Endothelial cell of umbilical vein (primary cell): ENCODE measurements around the gene EHD1. TPM values are rescaled to one million over a fixed set of nuclear protein-coding genes. Genes with fewer than 3 reads are reported as not detected.

ENCODE experiments used
- BruUV-seq: library from RNA; stranded (reverse); fragments of 400-500 nt; replicated peaks from 2 replicates; lab custom pipeline; 2021; lab: Mats Ljungman, UMichigan
- CTCF ChIA-PET: fragments of 300-600, 350-600 bp; sonication (Branson Sonifier 250); formaldehyde crosslinking; loops from one replicate; lab custom pipeline; 2021; ENCODE audit warnings: antibody characterized with exemption, inconsistent platforms; lab: Charles Lee
- POLR2A ChIA-PET: fragments of 300-600, 350-600 bp; sonication (Branson Sonifier 250); formaldehyde crosslinking; loops from one replicate; lab custom pipeline; 2021; ENCODE audit warnings: antibody characterized with exemption, inconsistent platforms; lab: Charles Lee
- DNase-seq: peaks from one replicate; pipeline ENCODE4 v3.0.0-alpha.2; 2011; ENCODE audit warnings: low read depth, low spot score
- FAIRE-seq: peaks from 2 replicates; lab custom pipeline; 2011; peaks lifted over from hg19 to GRCh38; lab: Jason Lieb, UNC
- H2AFZ ChIP-seq: 2 replicates; pipeline ENCODE4 v1.6.0; 2012; ENCODE audit warnings: low read depth, low read length, control low read depth, inconsistent platforms
- H3K27ac ChIP-seq: 2 replicates; pipeline ENCODE4 v1.5.1; 2011; ENCODE audit warnings: low read depth, mild to moderate bottlenecking, control low read depth, low read length, moderate library complexity; ENCODE audit not compliant: insufficient read depth
- H3K27me3 ChIP-seq, 2 experiments: 2 replicates each; pipeline versions ENCODE4 v1.6.0 to v1.6.1; 2011; ENCODE audit warnings: low read length in 2 of 2, mixed read lengths in 1 of 2; ENCODE audit not compliant: control insufficient read depth in 2 of 2, insufficient read depth in 2 of 2
- H3K36me3 ChIP-seq, 2 experiments: 2 replicates in 1 of 2; 3 replicates in 1 of 2; pipeline ENCODE4 v1.5.1; 2011; ENCODE audit warnings: low read length in 2 of 2, mild to moderate bottlenecking in 1 of 2, moderate library complexity in 1 of 2; ENCODE audit not compliant: control insufficient read depth in 2 of 2, insufficient read depth in 2 of 2; ENCODE audit errors: extremely low read depth in 1 of 2
- H3K4me1 ChIP-seq: 3 replicates; pipeline ENCODE4 v1.5.1; 2011; ENCODE audit warnings: mild to moderate bottlenecking, low read length; ENCODE audit not compliant: control insufficient read depth, insufficient read depth; ENCODE audit errors: extremely low read depth
- H3K4me2 ChIP-seq: 2 replicates; pipeline ENCODE4 v1.6.1; 2011; ENCODE audit warnings: low read length, control low read depth, mixed read lengths; ENCODE audit not compliant: insufficient read depth
- H3K4me3 ChIP-seq, 3 experiments: fragments of 200-600 bp in 1 of 3; sonication (generic), shearing (Covaris generic) in 1 of 3; replicated peaks in 1 of 3; 2 replicates each; pipeline ENCODE4 v1.5.1; 2011 to 2016; ENCODE audit warnings: control low read depth in 3 of 3, low read length in 3 of 3, mild to moderate bottlenecking in 2 of 3, inconsistent platforms in 1 of 3, low read depth in 1 of 3, moderate library complexity in 1 of 3; ENCODE audit not compliant: insufficient read depth in 1 of 3
- H3K79me2 ChIP-seq: 2 replicates; pipeline ENCODE4 v1.6.0; 2012; ENCODE audit warnings: low read length, inconsistent platforms; ENCODE audit not compliant: control insufficient read depth, insufficient read depth
- H3K9ac ChIP-seq: replicated peaks from 2 replicates; pipeline ENCODE3; 2011; ENCODE audit warnings: low read length, control low read depth; ENCODE audit not compliant: insufficient read depth; ENCODE audit errors: extremely low read depth
- H3K9me1 ChIP-seq: replicated peaks from 3 replicates; pipeline ENCODE4 v1.6.0; 2011; ENCODE audit warnings: mild to moderate bottlenecking, low read length; ENCODE audit not compliant: control insufficient read depth, insufficient read depth; ENCODE audit errors: extremely low read depth
- H3K9me3 ChIP-seq: replicated peaks from 2 replicates; pipeline ENCODE4 v1.5.1; 2012; ENCODE audit warnings: low read length, inconsistent platforms; ENCODE audit not compliant: control insufficient read depth, insufficient read depth
- H4K20me1 ChIP-seq: replicated peaks from 2 replicates; pipeline ENCODE3; 2011; ENCODE audit warnings: mild to moderate bottlenecking, low read length; ENCODE audit not compliant: control insufficient read depth, insufficient read depth; ENCODE audit errors: extremely low read depth
- CTCF ChIP-seq, 2 donors: IDR thresholded peaks; 1 replicate in 1 of 2; 2 replicates in 1 of 2; pipeline ENCODE4 v1.5.1; 2011; ENCODE audit warnings: low read length in 2 of 2, mild to moderate bottlenecking in 2 of 2, moderate library complexity in 2 of 2, control low read depth in 1 of 2, inconsistent platforms in 1 of 2, low read depth in 1 of 2; ENCODE audit not compliant: insufficient read depth in 1 of 2; ENCODE audit errors: extremely low read depth in 1 of 2
- EZH2 ChIP-seq: IDR thresholded peaks from 2 replicates; pipeline ENCODE4 v1.6.1; 2012; ENCODE audit warnings: borderline replicate concordance, low read depth, mild to moderate bottlenecking, moderate library complexity, low read length, inconsistent platforms; ENCODE audit not compliant: severe bottlenecking
- FOS ChIP-seq: IDR thresholded peaks from 2 replicates; pipeline ENCODE4 v1.6.1; 2011; ENCODE audit warnings: mild to moderate bottlenecking, low read length, moderate library complexity, borderline replicate concordance; ENCODE audit not compliant: insufficient read depth
- GATA2 ChIP-seq: IDR thresholded peaks from 2 replicates; pipeline ENCODE4 v1.7.0; 2011; ENCODE audit warnings: low read depth, mild to moderate bottlenecking, moderate library complexity, mixed read lengths, low read length; ENCODE audit not compliant: insufficient read length, insufficient read depth
- JUN ChIP-seq: IDR thresholded peaks from 2 replicates; pipeline ENCODE4 v1.6.1; 2011; ENCODE audit warnings: borderline replicate concordance, low read depth; ENCODE audit not compliant: insufficient read length, insufficient read depth
- MYC ChIP-seq: IDR thresholded peaks from one replicate; pipeline ENCODE4 v1.6.1; 2011; ENCODE audit warnings: mild to moderate bottlenecking, low read depth, low read length
- POLR2A ChIP-seq: IDR thresholded peaks from 2 replicates; pipeline ENCODE4 v1.6.1; 2012; ENCODE audit warnings: low read depth, mild to moderate bottlenecking, control low read depth, low read length
- POLR2AphosphoS5 ChIP-seq: IDR thresholded peaks from 2 replicates; pipeline ENCODE4 v1.6.1; 2012; ENCODE audit warnings: low read depth, mild to moderate bottlenecking, control low read depth, low read length, moderate library complexity; ENCODE audit not compliant: insufficient read depth
- dilution Hi-C: fragments of 300-500 bp; cut with MboI; formaldehyde crosslinking; loops from one replicate; pipeline ENCODE4 v1.15.0; 2019; ENCODE audit warnings: low sequenced_read_pairs; ENCODE audit not compliant: extremely low pct_ligation_motif_present
- intact Hi-C: fragments of 100-400 bp; cut with micrococcal nuclease; formaldehyde crosslinking; loops from one replicate; pipeline ENCODE4 v1.10.0; 2022
- polyA plus RNA-seq, 4 experiments: library from polyadenylated mRNA; depleted of rRNA in 3 of 4; stranded (reverse) in 3 of 4; unstranded in 1 of 4; fragments of >200 nt; gene quantifications; 2 replicates each; pipeline versions ENCODE4 v1.2.1 to v1.2.3, GENCODE V29; 2011 to 2012; ENCODE audit warnings: missing spikeins in 1 of 4
- total RNA-seq: library from RNA; stranded (reverse); gene quantifications from 2 replicates; pipeline ENCODE4 v1.2.3, GENCODE V29; 2021
- TF ChIP-seq, protein P1 (sequence below): IDR thresholded peaks from 2 replicates; pipeline ENCODE4 v1.6.1; 2011; ENCODE audit not compliant: insufficient read depth, insufficient read length

EHD1 gene
- total and polyA plus RNA-seq, 2 donors (not counting 3 experiments of a cell fraction or from before 2014, with no cell fraction given) = 109 to 136 TPM

- H3K4me3 ChIP-seq = no peak overlapping the region
- H3K9ac ChIP-seq = no peak overlapping the region
- no peaks in the 10 kb centered on the region for H4K20me1 ChIP-seq
- TF ChIP-seq POLR2A = no peak
- no peak for TF ChIP-seq FOS
- no peak for TF ChIP-seq JUN
- TF ChIP-seq POLR2AphosphoS5 = no peak
- TF ChIP-seq MYC = no peak
- no peak for TF ChIP-seq GATA2
- TF ChIP-seq CTCF (IDR thresholded peaks at IDR 0.05; ENCODE audit: extremely low read depth in 1 of 2, insufficient read depth in 1 of 2, low read depth in 1 of 2, low read length in 2 of 2) = no peak
- TF ChIP-seq, protein P1, sequence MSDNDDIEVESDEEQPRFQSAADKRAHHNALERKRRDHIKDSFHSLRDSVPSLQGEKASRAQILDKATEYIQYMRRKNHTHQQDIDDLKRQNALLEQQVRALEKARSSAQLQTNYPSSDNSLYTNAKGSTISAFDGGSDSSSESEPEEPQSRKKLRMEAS = no peak
- TF ChIP-seq EZH2 = no peak
- dilution Hi-C loops (no loop called here), intact Hi-C loops (no loop called here)
- no peaks in the 10 kb centered on the region for H3K9me3 ChIP-seq
- BruUV-seq = no TSS peak
- POLR2A ChIA-PET = interaction anchor here (0.6 kb wide), 1 partner anchor 13 kb away, joined by 3 read pairs; no protein-coding TSS in a partner anchor
- no peak overlapping the region for H2AFZ ChIP-seq
- no peaks in the 10 kb centered on the region for H3K9me1 ChIP-seq
- DNase-seq = no peak
- peaks cover 7 to 59% of the 10 kb centered on the region in 2 experiments for H3K36me3 ChIP-seq
- H3K4me1 ChIP-seq = peaks cover 4% of the 10 kb centered on the region
- H3K27me3 ChIP-seq = no peaks in the 10 kb centered on the region
- CTCF ChIA-PET = interaction anchor here (2.0 kb wide), 1 partner anchor 24 kb away, joined by 8 read pairs; no protein-coding TSS in a partner anchor
- no peak for FAIRE-seq
- H3K27ac ChIP-seq = no peak overlapping the region
- no peak overlapping the region for H3K4me2 ChIP-seq
- peaks cover 7% of the 10 kb centered on the region for H3K79me2 ChIP-seq
Observed at GRCh38 chr11:64911689-64912088, 33.3 kb upstream of the EHD1 start.
